ENCODE data around the gene S100A7A.
"Not testable (repeated sequence)": the region's sequence is repeated elsewhere in the genome, so short reads cannot be mapped to it uniquely, and the experiment has no call there.

S100A7A gene

DNA sequence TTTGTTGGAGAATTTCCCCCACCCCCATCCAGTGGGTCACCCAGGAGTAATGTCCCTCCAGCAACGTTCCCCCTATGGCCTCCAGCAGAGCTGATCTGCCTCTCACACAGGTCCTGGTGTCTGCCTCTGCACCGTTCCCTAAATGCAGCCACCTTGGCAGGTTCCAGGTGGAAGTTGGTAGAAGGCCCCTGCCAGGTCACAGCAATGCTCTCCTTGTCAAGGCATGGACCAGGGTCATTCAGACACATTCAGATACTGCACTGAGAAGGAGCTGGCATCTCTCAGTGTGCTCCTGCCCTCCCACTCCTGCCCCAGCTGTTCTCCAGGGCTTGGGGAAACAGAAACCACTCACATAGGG, 3.1 kb downstream of the S100A7A start:
- H3K36me3 Mint-ChIP-seq (ENCODE audit: low read depth); H3K4me3 Mint-ChIP-seq; H3K9me3 Mint-ChIP-seq; H3K4me1 Mint-ChIP-seq (ENCODE audit: low read depth); H3K27ac Mint-ChIP-seq; intact Hi-C loops (cut with micrococcal nuclease): not testable (repeated sequence)
- H3K27me3 Mint-ChIP-seq: peaks cover 29% of the 10 kb centered on the region

DNA sequence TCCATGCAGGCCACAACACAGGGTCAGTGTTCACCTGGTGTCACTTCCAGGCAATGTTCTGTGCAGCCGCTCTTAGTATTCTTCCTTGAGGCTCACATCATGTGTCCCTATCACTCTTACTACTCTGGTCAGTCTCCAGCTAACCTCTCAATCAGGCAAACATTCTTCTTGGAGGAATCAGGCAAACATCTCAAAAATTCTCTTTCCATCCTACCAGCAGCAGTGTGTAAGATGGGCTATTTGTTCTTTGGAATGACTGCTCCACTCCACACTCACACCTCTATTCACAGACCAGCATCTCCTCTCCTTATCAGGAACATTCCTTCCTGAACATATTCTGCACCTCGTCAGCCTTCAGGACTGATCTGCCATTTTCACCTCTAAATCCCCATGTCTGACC, 4.0 kb downstream of the S100A7A start:
- Mint-ChIP-seq H3K4me1 (ENCODE audit: low read depth) (no peaks in the 10 kb centered on the region), H3K4me3 (no peak overlapping the region), H3K9me3 (no peaks in the 10 kb centered on the region), H3K27me3 (peaks cover 32% of the 10 kb centered on the region), H3K36me3 (ENCODE audit: low read depth) (no peaks in the 10 kb centered on the region), H3K27ac (no peak overlapping the region)
- intact Hi-C loops (cut with micrococcal nuclease): no loop called here

DNA sequence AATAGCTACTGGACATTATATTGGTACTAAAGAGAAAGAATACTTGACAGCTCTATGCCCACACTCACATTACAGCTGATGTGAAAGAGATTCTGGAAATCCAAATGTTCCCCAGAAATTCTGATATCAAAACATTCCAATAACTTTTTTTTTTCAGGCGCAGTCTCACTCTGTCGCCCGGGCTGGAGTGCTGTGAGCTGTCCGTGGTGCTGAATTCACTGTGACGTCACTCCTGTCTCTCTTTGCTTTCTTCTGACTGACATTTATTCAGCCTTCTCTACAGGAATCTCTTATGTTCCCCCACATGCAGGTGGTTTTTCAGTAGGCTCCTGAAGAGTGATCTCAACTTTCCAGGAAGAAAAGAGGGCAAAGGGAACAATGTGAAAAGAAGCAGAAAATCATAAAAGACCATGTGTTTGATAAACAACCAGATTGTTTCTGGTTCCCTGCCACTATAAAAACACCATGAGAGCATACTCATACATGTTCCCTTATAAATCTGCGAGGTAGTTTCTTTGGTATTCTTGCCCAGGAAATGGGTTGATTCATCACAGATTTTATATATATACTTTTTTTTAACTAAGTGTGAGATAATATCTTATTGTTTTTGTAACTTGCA, 6.2 kb downstream of the S100A7A start:
- intact Hi-C loops (cut with micrococcal nuclease): no loop called here
- H3K27me3 Mint-ChIP-seq: peaks cover 45% of the 10 kb centered on the region
- no peaks in the 10 kb centered on the region for H3K4me1 Mint-ChIP-seq (ENCODE audit: low read depth)
- no peak overlapping the region for H3K27ac Mint-ChIP-seq
- no peaks in the 10 kb centered on the region for H3K36me3 Mint-ChIP-seq (ENCODE audit: low read depth)
- H3K4me3 Mint-ChIP-seq: no peak overlapping the region
- no peaks in the 10 kb centered on the region for H3K9me3 Mint-ChIP-seq

DNA sequence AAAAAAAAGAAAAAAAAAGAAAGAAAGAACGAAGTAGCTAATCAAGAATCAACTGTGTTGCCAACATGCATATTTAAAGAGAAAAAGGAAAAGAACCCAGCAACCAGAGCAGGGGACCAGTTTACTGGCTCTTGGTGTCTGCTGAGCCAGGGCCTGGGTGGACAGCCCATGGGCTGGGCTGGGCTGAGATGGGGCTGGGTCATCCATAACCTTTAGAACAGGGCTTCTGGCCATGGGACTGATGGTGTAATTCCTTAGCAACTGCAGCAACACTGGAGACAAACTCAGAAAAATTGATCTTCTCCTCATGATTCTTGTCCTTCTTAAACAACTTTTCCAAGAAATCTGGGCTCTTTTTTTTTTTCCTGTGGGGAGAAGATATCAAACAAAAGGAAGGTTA, 10.5 kb downstream of the S100A7A start:
- H3K4me1 Mint-ChIP-seq (ENCODE audit: low read depth): no peaks in the 10 kb centered on the region
- intact Hi-C loops (cut with micrococcal nuclease): no loop called here
- no peaks in the 10 kb centered on the region for H3K36me3 Mint-ChIP-seq (ENCODE audit: low read depth)
- peaks cover 35% of the 10 kb centered on the region for H3K27me3 Mint-ChIP-seq
- no peak overlapping the region for H3K27ac Mint-ChIP-seq
- H3K9me3 Mint-ChIP-seq: no peaks in the 10 kb centered on the region
- H3K4me3 Mint-ChIP-seq: no peak overlapping the region

DNA sequence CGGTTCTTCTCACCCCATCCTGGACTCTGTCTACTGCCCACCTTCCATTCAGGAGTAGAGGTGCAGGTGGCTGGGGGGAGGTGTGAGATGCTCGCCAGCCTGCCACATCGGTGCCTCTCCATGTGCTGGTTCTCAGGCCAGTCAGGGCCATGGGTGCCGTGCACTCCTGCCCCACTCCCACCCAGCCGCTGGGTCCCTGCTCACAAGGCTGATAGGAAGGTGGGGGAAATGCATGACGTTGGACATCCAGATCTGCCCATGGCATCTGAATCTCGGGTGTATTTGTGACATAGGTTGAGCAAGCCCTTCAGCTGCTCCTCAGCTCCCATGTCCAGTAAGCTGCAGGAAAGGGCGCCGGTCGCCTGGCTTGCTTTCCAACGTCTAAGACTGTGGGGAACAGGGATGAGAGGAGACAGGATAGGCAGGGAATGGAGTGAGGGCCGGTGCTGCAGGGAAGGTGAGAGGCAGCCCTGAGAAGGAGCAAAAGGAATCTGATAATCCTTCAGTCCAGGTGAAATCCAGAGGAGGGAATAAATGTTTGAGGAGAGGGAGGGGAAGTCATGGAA, 11.8 kb downstream of the S100A7A start:
- H3K9me3 Mint-ChIP-seq: no peaks in the 10 kb centered on the region
- no peak overlapping the region for H3K27ac Mint-ChIP-seq
- no peak overlapping the region for H3K4me3 Mint-ChIP-seq
- peaks cover 35% of the 10 kb centered on the region for H3K27me3 Mint-ChIP-seq
- no peaks in the 10 kb centered on the region for H3K36me3 Mint-ChIP-seq (ENCODE audit: low read depth)
- intact Hi-C loops (cut with micrococcal nuclease): no loop called here
- no peaks in the 10 kb centered on the region for H3K4me1 Mint-ChIP-seq (ENCODE audit: low read depth)

DNA sequence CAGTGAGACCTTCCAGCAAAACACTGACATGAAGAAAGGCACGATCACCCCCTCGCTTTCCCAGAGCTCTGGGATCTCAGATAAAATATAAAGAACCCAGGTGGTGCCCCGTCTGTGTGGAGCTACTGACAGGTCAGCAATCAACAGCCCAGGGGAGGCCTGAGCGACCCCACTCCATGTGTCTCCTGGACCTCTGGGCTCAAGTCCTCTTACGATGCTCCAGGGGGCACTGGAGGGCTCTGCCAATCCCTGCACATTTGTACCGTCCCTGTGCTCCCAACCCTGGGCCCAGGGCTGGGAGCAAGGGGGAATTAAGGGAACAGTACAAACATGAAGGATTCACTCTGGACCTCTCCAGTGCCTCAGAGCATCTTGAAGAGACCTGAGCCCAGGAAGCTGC, 12.5 kb downstream of the S100A7A start:
- intact Hi-C loops (cut with micrococcal nuclease): no loop called here
- H3K4me1 Mint-ChIP-seq (ENCODE audit: low read depth): no peaks in the 10 kb centered on the region
- H3K9me3 Mint-ChIP-seq: no peaks in the 10 kb centered on the region
- H3K4me3 Mint-ChIP-seq: no peak overlapping the region
- no peak overlapping the region for H3K27ac Mint-ChIP-seq
- H3K36me3 Mint-ChIP-seq (ENCODE audit: low read depth): no peaks in the 10 kb centered on the region
- H3K27me3 Mint-ChIP-seq: peaks cover 34% of the 10 kb centered on the region

DNA sequence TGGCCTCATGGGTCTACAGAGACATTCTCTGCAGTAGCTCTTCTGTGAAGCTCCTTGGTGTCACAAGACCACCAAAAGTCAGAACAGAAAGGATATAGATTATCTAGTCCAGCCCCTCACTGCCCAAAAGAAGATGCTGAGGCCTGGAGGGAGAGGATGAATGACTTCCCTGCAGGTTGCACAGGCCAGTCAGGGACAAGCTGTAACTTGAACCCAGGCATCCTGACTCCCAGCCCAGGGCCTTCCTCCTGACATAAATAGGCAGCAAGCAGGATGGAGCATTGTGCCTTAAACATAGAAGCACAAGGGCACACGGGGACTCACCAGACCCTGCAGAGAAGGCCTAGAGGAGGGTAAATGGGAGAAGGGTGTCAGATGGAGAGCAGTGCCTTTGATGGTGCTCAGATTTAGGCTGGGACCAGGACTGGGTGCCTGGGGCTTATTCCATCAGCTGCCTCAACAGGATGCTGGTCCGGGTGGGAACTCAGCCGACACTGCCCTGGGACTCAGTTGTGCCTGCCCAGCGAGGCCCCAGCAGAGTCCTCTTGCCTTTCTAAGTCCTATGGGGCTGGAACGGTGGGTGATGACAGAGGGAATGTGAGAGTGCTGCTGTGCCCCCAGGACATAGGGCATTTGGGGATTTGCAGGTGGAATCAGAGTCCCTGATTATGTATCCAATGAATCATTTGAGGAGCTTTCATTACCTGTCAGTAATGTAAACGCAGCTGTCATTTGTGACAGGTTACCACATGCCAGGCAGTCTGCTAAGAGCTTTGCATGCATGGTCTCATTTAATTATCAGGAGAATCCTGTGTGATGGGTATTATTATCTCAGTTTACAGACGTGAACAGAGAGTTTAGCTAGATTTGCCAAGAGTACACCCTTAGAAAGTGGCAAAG, 13.2 kb downstream of the S100A7A start:
- H3K9me3 Mint-ChIP-seq: no peaks in the 10 kb centered on the region
- H3K36me3 Mint-ChIP-seq (ENCODE audit: low read depth): no peaks in the 10 kb centered on the region
- intact Hi-C loops (cut with micrococcal nuclease): no loop called here
- no peak overlapping the region for H3K4me3 Mint-ChIP-seq
- no peaks in the 10 kb centered on the region for H3K4me1 Mint-ChIP-seq (ENCODE audit: low read depth)
- no peak overlapping the region for H3K27ac Mint-ChIP-seq
- H3K27me3 Mint-ChIP-seq: peaks cover 32% of the 10 kb centered on the region

DNA sequence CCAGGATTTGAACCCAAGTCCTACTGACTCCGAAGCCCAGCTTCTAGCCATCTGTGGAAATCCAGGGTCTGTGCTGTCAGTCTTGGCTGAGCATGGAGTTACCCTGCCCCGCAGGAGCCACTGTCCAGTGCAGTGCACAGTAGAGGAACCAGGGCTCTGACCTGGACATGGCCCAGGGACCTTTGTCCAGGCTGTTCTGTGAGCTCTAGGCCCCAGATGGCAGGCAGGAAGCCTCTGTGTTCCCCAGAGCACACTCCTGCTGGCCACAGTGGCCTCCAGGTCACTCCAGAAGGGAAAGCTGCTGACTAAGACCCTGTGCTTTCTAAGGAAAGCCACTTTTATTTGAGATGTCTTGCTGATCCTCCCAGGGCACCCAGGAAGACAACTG, 13.8 kb downstream of the S100A7A start:
- Mint-ChIP-seq H3K27me3 (peaks cover 29% of the 10 kb centered on the region), H3K4me1 (ENCODE audit: low read depth) (no peaks in the 10 kb centered on the region), H3K36me3 (ENCODE audit: low read depth) (no peaks in the 10 kb centered on the region), H3K27ac (no peak overlapping the region), H3K4me3 (no peak overlapping the region), H3K9me3 (no peaks in the 10 kb centered on the region)
- intact Hi-C loops (cut with micrococcal nuclease): no loop called here

DNA sequence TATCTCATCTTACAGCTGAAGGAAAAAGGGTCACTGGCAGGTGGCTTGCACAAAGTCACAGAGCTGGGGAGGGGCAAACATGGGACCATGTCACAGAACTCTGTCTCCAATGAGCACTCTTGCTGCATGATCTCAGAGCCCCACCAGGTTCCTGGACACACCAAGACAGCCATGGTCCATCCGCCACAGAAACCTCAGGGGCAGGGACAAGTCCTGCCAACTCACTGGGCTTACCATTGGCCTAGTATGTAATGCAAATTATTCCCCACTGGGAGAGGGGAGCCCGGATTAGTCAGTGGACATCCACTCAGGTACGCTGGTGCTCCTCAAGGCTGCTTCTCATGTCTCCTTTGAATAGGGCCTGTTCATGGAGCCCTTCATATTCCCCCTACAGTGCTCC, 14.2 kb downstream of the S100A7A start:
- no peaks in the 10 kb centered on the region for H3K9me3 Mint-ChIP-seq
- intact Hi-C loops (cut with micrococcal nuclease): no loop called here
- no peaks in the 10 kb centered on the region for H3K36me3 Mint-ChIP-seq (ENCODE audit: low read depth)
- no peak overlapping the region for H3K4me3 Mint-ChIP-seq
- H3K4me1 Mint-ChIP-seq (ENCODE audit: low read depth): no peaks in the 10 kb centered on the region
- peaks cover 28% of the 10 kb centered on the region for H3K27me3 Mint-ChIP-seq
- H3K27ac Mint-ChIP-seq: no peak overlapping the region

DNA sequence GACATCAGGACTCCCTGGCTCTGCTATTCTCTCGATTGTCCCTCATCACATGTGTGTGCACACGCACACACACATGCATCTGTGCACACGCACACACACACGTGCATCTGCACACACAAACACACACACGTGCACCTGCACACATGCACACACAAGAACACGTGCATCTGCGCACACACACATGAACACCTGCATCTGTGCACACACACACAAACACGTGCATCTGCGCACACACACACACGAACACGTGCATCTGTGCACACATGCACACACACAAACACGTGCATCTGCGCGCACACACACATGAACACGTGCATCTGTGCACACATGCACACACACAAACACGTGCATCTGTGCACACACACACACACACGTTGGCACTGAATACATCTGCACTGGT, 14.7 kb downstream of the S100A7A start:
- H3K27me3 Mint-ChIP-seq: peaks cover 27% of the 10 kb centered on the region
- no peaks in the 10 kb centered on the region for H3K9me3 Mint-ChIP-seq
- no peak overlapping the region for H3K4me3 Mint-ChIP-seq
- intact Hi-C loops (cut with micrococcal nuclease): no loop called here
- H3K36me3 Mint-ChIP-seq (ENCODE audit: low read depth): no peaks in the 10 kb centered on the region
- no peaks in the 10 kb centered on the region for H3K4me1 Mint-ChIP-seq (ENCODE audit: low read depth)
- no peak overlapping the region for H3K27ac Mint-ChIP-seq

DNA sequence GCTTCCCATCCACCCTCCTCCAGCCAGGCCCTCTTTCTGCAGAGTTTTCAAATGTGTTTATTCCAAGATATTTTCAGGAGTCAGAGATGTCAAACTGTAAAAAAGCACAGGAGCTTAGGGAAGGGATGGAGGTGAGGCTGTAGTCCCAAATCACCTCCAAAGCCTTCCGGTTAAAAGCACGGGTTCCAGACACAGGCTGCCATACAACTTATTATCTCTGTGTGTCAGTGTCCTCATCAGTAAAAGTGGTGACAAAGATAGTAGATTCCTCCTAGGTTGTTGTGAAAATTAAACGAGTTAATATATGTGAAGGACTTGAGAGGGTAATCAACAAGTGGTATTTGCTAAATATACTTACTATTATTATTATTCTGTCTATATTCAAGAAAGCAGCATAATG, 15.1 kb downstream of the S100A7A start:
- Mint-ChIP-seq H3K4me1 (ENCODE audit: low read depth) (peaks cover 1% of the 10 kb centered on the region), H3K4me3 (no peak overlapping the region), H3K36me3 (ENCODE audit: low read depth) (no peaks in the 10 kb centered on the region), H3K27ac (no peak overlapping the region), H3K9me3 (no peaks in the 10 kb centered on the region), H3K27me3 (peaks cover 22% of the 10 kb centered on the region)
- intact Hi-C loops (cut with micrococcal nuclease): no loop called here

DNA sequence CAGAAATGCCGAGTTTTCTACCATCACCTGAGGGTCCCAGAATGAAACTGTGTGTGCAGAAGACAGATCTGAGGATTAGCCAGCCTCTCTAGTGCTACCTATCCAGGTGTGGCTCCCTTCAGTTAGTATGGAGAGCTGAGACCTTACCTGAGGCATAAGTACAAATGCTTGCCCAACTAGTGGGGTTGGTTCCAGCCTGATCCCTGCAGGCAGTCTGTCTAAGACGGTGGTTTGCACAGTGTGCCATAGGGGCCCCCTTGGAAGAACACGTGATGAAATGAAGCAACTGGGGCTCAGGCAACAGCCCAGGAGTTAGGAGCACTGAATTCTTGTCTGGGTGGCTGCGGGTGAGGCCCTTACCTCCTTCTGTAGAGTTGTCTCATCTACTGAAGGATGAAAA, 15.6 kb downstream of the S100A7A start:
- Mint-ChIP-seq H3K4me1 (ENCODE audit: low read depth) (peaks cover 5% of the 10 kb centered on the region), H3K9me3 (no peaks in the 10 kb centered on the region), H3K27ac (no peak overlapping the region), H3K4me3 (no peak overlapping the region), H3K36me3 (ENCODE audit: low read depth) (no peaks in the 10 kb centered on the region), H3K27me3 (peaks cover 18% of the 10 kb centered on the region)
- intact Hi-C loops (cut with micrococcal nuclease): no loop called here

DNA sequence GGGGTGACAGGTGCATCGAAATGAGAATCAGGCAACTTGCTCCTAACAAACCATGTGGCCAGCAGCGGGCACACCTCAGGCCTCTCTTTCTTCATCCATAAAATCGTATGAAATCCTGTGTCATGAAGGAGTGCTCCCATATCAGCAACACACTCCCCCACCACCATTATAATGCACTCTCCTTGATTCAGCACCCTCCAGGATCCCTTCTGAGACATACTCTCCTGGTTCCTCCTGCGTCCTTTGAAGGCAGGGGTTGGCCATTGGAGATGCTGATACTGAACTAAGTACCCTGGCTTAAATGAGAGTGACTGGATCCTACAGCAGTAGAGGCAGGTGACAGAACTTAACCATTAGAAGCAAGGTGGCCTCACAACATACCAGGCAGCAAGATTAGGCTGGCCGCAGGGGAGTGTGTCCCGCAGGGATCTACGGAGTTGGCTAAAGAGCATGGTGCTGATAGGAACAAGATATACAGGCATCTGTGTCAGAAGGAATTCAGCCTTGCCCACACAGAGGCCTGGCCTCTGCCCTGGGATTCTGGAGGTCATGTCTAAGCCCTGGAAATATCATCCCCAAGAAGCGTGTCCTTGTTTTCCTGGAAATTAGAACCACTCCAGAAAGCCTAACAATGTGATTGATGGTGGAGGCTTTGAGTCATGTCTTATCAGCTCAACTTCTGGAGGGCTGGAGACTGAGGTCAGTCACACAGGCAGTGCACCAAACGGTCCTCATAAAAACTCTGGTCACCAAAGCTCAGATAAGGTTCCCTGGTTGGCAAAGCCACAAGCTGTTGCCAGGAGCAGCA, 16.8 kb downstream of the S100A7A start:
- Mint-ChIP-seq H3K36me3 (ENCODE audit: low read depth) (no peaks in the 10 kb centered on the region), H3K4me3 (no peak overlapping the region), H3K27ac (no peak overlapping the region), H3K9me3 (no peaks in the 10 kb centered on the region), H3K4me1 (ENCODE audit: low read depth) (peaks cover 5% of the 10 kb centered on the region), H3K27me3 (peaks cover 9% of the 10 kb centered on the region)
- intact Hi-C loops (cut with micrococcal nuclease): no loop called here

Data from dendritic cell treated with granulocyte-macrophage colony-stimulating factor and Interleukin-4, amounts not matched to agents 40 ng/mL and 50 ng/mL, for 4 days (primary cell).